Activated CD8-positive, alpha-beta memory T cell treated with anti-CD3 and anti-CD28 coated beads, Interleukin-2, amount 50 U/mL, for 1 hour (primary cell): ENCODE data around the gene KRTAP10-3.

Source experiments
- DNase-seq: peaks from one replicate; pipeline ENCODE4 v3.0.0-alpha.2; 2020; ENCODE audit errors: extremely low read depth

KRTAP10-3 gene

GRCh38 chr21:44549525-44550211 is 8.9 kb downstream of the KRTAP10-3 start:
- DNase-seq: no peak

- no peak for DNase-seq
Measured at GRCh38 chr21:44548922-44549321, 9.7 kb downstream of the KRTAP10-3 start.

- DNase-seq: no peak
Measured at GRCh38 chr21:44548381-44548780, 10.2 kb downstream of the KRTAP10-3 start.

- no peak for DNase-seq
Measured at GRCh38 chr21:44547656-44548331, 10.8 kb downstream of the KRTAP10-3 start.

GRCh38 chr21:44544566-44544965 is 14.0 kb downstream of the KRTAP10-3 start:
- no peak for DNase-seq

- no peak for DNase-seq
Measured at GRCh38 chr21:44542716-44543115, 15.9 kb downstream of the KRTAP10-3 start.

GRCh38 chr21:44540741-44541288 is 17.8 kb downstream of the KRTAP10-3 start:
- no peak for DNase-seq

- no peak for DNase-seq
Measured at GRCh38 chr21:44539991-44540666, 18.5 kb downstream of the KRTAP10-3 start, which contains the start of gene KRTAP10-1. KRTAP10-1 (minus strand) TSS chr21:44540195; CDS start chr21:44540150, 45 bp downstream.

GRCh38 chr21:44539046-44539445 is 19.5 kb downstream of the KRTAP10-3 start:
- DNase-seq: no peak

- DNase-seq: no peak
Measured at GRCh38 chr21:44537930-44538911, 20.4 kb downstream of the KRTAP10-3 start.

GRCh38 chr21:44535963-44536362 is 22.6 kb downstream of the KRTAP10-3 start:
- DNase-seq: no peak

- no peak for DNase-seq
Measured at GRCh38 chr21:44534688-44535087, 23.9 kb downstream of the KRTAP10-3 start.

GRCh38 chr21:44533891-44534627 is 24.5 kb downstream of the KRTAP10-3 start:
- no peak for DNase-seq

GRCh38 chr21:44533121-44533890 is 25.3 kb downstream of the KRTAP10-3 start:
- DNase-seq: no peak

GRCh38 chr21:44532712-44533111 is 25.9 kb downstream of the KRTAP10-3 start:
- DNase-seq: no peak

- no peak for DNase-seq
Measured at GRCh38 chr21:44531606-44532564, 26.7 kb downstream of the KRTAP10-3 start.

- no peak for DNase-seq
Measured at GRCh38 chr21:44530903-44531605, 27.5 kb downstream of the KRTAP10-3 start.
